Measurements from ENCODE around the gene PALM. TPM values are rescaled to one million over a fixed set of nuclear protein-coding genes. Genes with fewer than 3 reads are reported as not detected.
"Not testable (repeated sequence)": the region's sequence is repeated elsewhere in the genome, so short reads cannot be mapped to it uniquely, and the experiment has no call there.

PALM gene
- total RNA-seq, 1 donor from 2014 or later, result not detected

DNA sequence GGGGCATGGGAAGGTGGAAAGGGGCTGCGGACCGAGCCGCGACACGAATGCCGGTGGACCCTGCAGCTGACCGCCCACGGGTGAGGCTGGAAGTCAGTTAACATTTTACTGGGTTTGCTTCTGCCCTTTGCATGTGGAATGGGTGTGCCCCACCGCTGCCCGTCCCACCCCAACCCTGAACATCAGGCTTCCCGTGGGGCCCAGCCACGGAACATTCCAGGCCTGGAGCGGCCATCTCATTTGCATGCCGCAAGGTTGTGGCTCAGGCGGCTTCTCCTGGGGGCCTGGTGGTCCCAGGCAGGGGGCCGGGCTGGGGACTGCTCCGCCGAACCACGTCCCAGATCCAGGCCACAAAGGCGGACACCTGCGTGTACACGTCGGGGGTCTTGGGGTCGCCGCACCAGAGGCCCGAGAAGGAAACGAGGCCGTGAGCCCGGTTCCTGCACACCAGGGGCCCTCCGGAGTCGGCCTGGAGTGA lies 23.2 kb upstream of the PALM start:
- Mint-ChIP-seq H3K4me1 (ENCODE audit: low read depth) (peaks cover 1% of the 10 kb centered on the region), H3K4me3 (ENCODE audit: low read depth) (no peak overlapping the region), H3K36me3 (ENCODE audit: low read depth) (no peaks in the 10 kb centered on the region), H3K27me3 (ENCODE audit: low read depth) (no peaks in the 10 kb centered on the region), H3K9me3 (no peaks in the 10 kb centered on the region), H3K27ac (no peak overlapping the region)
- DNase-seq (ENCODE audit: low spot score), result no peak
- intact Hi-C loops (cut with micrococcal nuclease), result no loop called here

DNA sequence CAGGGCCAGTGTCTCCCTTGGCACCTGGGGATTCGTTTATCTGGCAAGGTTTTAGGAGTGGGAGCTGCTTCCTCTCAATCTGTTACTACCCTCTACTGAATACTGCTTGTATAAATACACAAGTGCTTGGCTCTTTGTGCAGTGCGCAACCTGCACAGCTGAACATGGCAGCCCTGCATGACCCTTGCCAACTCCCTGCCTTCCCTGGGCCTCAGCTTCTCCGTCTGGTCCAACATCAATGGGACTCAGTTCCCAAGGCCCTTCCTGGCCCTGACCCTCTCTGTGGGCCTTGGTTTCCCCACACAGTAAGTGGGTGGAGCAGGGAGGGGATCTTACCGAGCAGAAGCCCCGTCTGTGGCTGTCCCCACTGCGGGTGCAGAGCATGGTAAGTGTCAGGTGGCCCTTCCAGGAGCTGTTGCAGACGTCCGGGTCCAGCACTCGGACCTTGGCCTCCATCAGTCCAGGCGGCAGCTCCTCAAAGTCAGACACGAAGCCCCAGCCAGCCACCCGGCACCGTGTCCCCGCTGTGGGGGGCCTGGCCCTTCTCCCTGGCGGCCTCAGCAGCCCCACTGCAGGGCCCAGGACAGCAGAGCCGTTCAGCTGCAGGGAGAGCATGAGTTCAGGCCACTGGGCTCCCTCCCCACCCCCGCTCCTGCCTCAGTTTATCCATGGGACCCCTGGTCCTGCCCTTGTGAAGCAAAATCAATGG lies 22.0 kb upstream of the PALM start:
- no peak overlapping the region for H3K4me3 Mint-ChIP-seq (ENCODE audit: low read depth)
- intact Hi-C loops (cut with micrococcal nuclease), result no loop called here
- no peaks in the 10 kb centered on the region for H3K27me3 Mint-ChIP-seq (ENCODE audit: low read depth)
- DNase-seq (ENCODE audit: low spot score), result no peak
- no peaks in the 10 kb centered on the region for H3K9me3 Mint-ChIP-seq
- no peaks in the 10 kb centered on the region for H3K4me1 Mint-ChIP-seq (ENCODE audit: low read depth)
- no peak overlapping the region for H3K27ac Mint-ChIP-seq
- H3K36me3 Mint-ChIP-seq (ENCODE audit: low read depth), result no peaks in the 10 kb centered on the region

DNA sequence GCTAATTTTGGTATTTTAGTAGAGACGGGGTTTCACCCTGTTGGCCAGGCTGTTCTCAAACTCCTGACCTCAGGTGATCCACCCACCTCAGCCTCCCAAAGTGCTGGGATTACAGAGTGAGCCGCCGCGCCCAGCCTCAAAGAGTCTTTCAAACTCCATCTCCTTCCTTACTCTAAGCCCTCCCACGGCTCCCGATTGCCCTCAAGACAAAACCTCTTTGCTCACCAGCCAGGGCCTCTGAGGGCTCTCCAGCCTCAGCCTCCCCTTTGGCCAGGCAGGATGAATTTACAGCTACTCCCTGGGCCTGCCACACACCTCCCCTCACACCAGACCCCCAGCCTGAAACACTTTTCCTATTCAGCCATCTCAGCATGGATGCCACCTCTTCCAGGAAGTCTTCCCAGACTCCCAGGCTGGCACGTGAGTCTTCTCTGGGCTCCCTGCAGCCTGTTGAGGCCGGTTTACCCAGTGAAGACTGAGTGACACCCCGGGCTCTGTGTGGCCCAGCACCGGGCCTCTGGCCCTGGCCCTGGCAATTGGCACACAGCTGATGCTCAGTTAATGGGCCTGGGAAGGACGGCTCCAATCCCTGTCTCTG lies 21.1 kb upstream of the PALM start:
- DNase-seq (ENCODE audit: low spot score), result no peak
- H3K4me3 Mint-ChIP-seq (ENCODE audit: low read depth), result no peak overlapping the region
- intact Hi-C loops (cut with micrococcal nuclease), result no loop called here

GRCh38 chr19:688214-688613 lies 20.5 kb upstream of the PALM start:
- intact Hi-C loops (cut with micrococcal nuclease), result no loop called here
- H3K27me3 Mint-ChIP-seq (ENCODE audit: low read depth), result no peaks in the 10 kb centered on the region
- no peak for DNase-seq (ENCODE audit: low spot score)
- no peak overlapping the region for H3K27ac Mint-ChIP-seq
- H3K9me3 Mint-ChIP-seq, result no peaks in the 10 kb centered on the region
- no peaks in the 10 kb centered on the region for H3K36me3 Mint-ChIP-seq (ENCODE audit: low read depth)
- no peak overlapping the region for H3K4me3 Mint-ChIP-seq (ENCODE audit: low read depth)
- H3K4me1 Mint-ChIP-seq (ENCODE audit: low read depth), result no peaks in the 10 kb centered on the region

More for the DNA sequence above, 21.1 kb upstream of the PALM start:
- Mint-ChIP-seq H3K36me3 (ENCODE audit: low read depth) (no peaks in the 10 kb centered on the region), H3K4me1 (ENCODE audit: low read depth) (no peaks in the 10 kb centered on the region), H3K9me3 (no peaks in the 10 kb centered on the region), H3K27me3 (ENCODE audit: low read depth) (no peaks in the 10 kb centered on the region), H3K27ac (no peak overlapping the region)

- Mint-ChIP-seq H3K4me1 (ENCODE audit: low read depth) (no peaks in the 10 kb centered on the region), H3K27ac (no peak overlapping the region), H3K4me3 (ENCODE audit: low read depth) (no peak overlapping the region), H3K9me3 (no peaks in the 10 kb centered on the region), H3K36me3 (ENCODE audit: low read depth) (no peaks in the 10 kb centered on the region), H3K27me3 (ENCODE audit: low read depth) (no peaks in the 10 kb centered on the region)
- no peak for DNase-seq (ENCODE audit: low spot score)
- intact Hi-C loops (cut with micrococcal nuclease), result no loop called here
Observed at GRCh38 chr19:688992-689391, 19.7 kb upstream of the PALM start.

DNA sequence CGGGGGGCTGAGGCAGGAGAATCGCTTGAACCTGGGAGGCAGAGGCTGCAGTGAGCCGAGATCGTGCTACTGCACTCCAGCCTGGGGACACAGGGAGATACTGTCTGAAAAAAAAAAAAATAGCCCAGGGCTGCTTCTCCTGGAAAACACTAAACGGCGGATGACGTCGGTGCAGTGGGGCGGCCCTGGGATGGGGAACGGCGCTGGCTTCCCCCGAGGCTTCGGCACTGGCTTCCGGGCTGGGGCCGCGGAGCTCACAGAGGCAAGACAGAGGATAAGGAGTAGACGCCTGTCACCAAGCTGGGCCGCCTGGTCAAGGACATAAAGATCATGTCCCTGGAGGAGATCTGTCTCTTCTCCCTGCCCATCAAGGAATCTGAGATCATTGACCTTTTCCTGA lies 18.5 kb upstream of the PALM start:
- no peak overlapping the region for H3K4me3 Mint-ChIP-seq (ENCODE audit: low read depth)
- DNase-seq (ENCODE audit: low spot score), result no peak
- H3K27ac Mint-ChIP-seq, result no peak overlapping the region
- H3K9me3 Mint-ChIP-seq, result no peaks in the 10 kb centered on the region
- H3K27me3 Mint-ChIP-seq (ENCODE audit: low read depth), result peaks cover 6% of the 10 kb centered on the region
- intact Hi-C loops (cut with micrococcal nuclease), result no loop called here
- H3K36me3 Mint-ChIP-seq (ENCODE audit: low read depth), result no peaks in the 10 kb centered on the region
- H3K4me1 Mint-ChIP-seq (ENCODE audit: low read depth), result no peaks in the 10 kb centered on the region

DNA sequence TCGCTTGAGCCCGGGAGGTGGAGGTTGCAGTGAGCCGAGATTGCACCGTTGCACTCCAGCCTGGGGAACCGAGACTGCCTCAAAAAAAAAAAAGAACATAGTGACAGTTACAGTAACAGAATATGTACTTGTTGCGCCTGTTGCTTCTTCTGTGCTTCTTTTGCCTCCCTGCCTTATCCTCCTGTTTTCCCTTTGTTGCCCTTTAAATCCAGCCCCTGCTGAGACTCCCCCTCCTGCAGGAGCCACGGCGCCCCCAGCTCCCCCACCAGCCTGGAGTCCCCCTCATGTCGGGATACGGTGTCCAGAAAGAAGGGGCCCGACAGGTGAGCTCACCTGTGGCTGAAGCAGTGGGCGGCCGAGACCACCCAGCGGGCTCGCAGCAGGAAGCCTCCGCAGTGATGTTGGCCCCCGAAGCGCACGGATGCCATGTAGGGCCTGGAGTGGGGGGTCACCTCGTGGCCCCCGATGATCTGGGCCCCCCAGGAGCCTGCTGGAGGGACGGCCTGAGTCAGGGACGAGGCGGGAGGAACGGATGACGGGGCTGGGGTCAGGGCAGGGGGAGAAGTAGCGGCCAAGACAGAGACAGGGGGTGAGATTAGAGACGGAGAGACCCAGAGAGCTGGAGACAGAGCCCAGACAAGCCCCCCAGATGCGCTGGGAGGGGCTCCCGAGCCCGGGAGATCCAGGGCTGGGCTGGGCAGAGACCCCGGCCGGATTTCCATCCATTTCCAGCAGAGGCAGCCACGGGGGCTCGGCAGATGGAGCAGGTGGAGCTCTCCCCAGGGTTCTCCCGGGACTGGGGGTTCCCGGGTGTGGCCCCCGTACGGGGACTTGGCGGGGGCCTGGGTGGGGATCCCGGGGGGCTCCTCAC lies 14.0 kb upstream of the PALM start:
- Mint-ChIP-seq H3K9me3 (no peaks in the 10 kb centered on the region), H3K27me3 (ENCODE audit: low read depth) (peaks cover 10% of the 10 kb centered on the region), H3K4me1 (ENCODE audit: low read depth) (no peaks in the 10 kb centered on the region), H3K36me3 (ENCODE audit: low read depth) (no peaks in the 10 kb centered on the region), H3K27ac (no peak overlapping the region), H3K4me3 (ENCODE audit: low read depth) (no peak overlapping the region)
- DNase-seq (ENCODE audit: low spot score), result no peak
- intact Hi-C loops (cut with micrococcal nuclease), result no loop called here

DNA sequence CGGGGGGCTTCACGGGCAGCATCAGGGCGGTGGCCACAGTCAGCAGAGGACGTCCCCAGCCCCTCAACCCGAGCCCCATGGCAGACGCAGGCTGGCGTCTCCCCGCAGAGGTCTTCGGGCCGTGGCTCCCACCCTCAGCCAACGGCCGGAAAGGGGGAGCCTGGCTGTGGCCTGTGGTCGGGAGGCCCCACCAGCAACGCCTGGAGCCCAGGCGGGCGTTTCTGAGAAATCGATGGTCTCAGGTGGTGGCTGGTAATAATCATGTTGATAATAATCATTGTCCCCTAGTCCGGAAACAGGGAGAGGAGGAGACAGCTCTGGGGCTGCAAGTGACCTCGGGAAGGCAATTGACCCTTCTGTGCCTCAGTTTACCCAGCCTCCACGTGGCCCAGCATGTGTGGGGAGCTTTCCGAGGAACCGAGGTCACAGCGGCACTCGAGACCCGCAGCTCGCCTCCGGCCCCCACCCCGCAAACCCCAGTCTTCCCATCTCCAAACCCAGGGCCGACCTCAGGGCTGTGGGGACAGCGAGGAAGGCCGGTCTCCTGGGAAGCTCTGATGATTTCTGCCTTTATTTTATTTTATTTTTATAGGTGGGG lies 13.3 kb upstream of the PALM start, which contains the start of gene PRSS57:
PRSS57 (minus strand) TSS at position 101 of the 598 bp plus-strand sequence; CDS start at position 79, 22 bp downstream.
- intact Hi-C loops (cut with micrococcal nuclease), result no loop called here
- no peaks in the 10 kb centered on the region for H3K36me3 Mint-ChIP-seq (ENCODE audit: low read depth)
- H3K4me3 Mint-ChIP-seq (ENCODE audit: low read depth), result no peak within 1 kb of the TSS
- H3K27me3 Mint-ChIP-seq (ENCODE audit: low read depth), result peaks cover 10% of the 10 kb centered on the region
- H3K4me1 Mint-ChIP-seq (ENCODE audit: low read depth), result no peaks in the 10 kb centered on the region
- H3K9me3 Mint-ChIP-seq, result no peaks in the 10 kb centered on the region
- H3K27ac Mint-ChIP-seq, result no peak within 1 kb of the TSS
- DNase-seq (ENCODE audit: low spot score), result no peak

DNA sequence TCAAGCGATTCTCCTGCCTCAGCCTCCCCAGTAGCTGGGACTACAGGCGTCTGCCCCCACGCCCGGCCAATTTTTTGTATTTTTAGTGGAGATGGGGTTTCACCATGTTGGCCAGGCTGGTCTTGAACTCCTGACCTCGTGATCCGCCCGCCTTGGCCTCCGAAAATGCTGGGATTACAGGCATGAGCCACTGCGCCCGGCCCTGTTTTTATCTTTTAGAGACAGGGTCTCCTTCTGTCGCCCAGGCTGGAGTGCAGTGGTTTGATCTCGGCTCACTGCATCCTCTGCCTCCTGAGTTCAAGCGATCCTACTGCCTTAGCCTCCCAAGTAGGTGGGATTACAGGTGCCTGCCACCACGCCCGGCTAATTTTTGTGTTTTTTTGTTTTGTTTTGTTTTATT lies 10.2 kb upstream of the PALM start:
- DNase-seq (ENCODE audit: low spot score); H3K27me3 Mint-ChIP-seq (ENCODE audit: low read depth); H3K9me3 Mint-ChIP-seq; H3K27ac Mint-ChIP-seq; H3K36me3 Mint-ChIP-seq (ENCODE audit: low read depth); intact Hi-C loops (cut with micrococcal nuclease); H3K4me1 Mint-ChIP-seq (ENCODE audit: low read depth); H3K4me3 Mint-ChIP-seq (ENCODE audit: low read depth): not testable (repeated sequence)

DNA sequence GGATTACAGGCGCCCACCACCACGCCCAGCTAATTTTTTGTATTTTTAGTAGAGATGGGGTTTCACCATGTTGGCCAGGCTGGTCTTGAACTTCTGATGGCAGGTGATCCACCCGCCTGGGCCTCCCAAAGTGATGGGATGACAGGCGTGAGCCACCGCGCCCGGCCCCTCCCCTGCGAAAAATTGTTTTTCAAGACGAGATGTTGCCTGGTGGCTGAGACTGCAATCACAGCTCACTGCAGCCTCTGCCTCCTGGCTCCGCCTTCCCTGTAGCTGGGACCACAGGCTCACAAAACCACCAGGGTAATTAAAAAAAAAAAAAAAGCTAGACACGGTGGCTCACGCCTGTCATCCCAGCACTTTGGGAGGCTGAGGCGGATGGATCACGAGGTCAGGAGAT lies 8.8 kb upstream of the PALM start:
- H3K27me3 Mint-ChIP-seq (ENCODE audit: low read depth); H3K36me3 Mint-ChIP-seq (ENCODE audit: low read depth); H3K9me3 Mint-ChIP-seq; H3K27ac Mint-ChIP-seq; DNase-seq (ENCODE audit: low spot score); intact Hi-C loops (cut with micrococcal nuclease); H3K4me3 Mint-ChIP-seq (ENCODE audit: low read depth); H3K4me1 Mint-ChIP-seq (ENCODE audit: low read depth): not testable (repeated sequence)

DNA sequence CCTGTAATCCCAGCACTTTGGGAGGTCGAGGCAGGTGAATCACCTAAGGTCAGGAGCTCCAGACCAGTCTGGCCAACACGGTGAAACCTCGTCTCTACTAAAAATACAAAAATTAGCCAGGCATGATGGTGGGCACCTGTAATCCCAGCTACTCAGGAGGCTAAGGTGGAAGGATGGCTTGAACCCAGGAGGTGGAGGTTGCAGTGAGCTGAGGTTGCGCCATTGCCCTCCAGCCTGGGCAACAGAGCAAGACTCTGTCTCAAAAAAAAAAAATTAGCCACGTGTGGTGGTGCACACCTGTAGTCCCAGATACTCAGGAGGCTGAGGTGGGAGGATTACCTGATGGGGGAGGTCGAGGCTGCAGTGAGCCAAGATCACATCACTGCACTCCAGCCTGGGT lies 5.9 kb upstream of the PALM start:
- DNase-seq (ENCODE audit: low spot score); H3K9me3 Mint-ChIP-seq; H3K27ac Mint-ChIP-seq; intact Hi-C loops (cut with micrococcal nuclease); H3K36me3 Mint-ChIP-seq (ENCODE audit: low read depth); H3K4me1 Mint-ChIP-seq (ENCODE audit: low read depth): not testable (repeated sequence)
- H3K4me3 Mint-ChIP-seq (ENCODE audit: low read depth), result peak overlapping the region; percentile 11
- H3K27me3 Mint-ChIP-seq (ENCODE audit: low read depth), result peaks cover 14% of the 10 kb centered on the region

GRCh38 chr19:703329-703650 lies 5.4 kb upstream of the PALM start:
- intact Hi-C loops (cut with micrococcal nuclease), result no loop called here
- H3K4me1 Mint-ChIP-seq (ENCODE audit: low read depth), result peaks cover 2% of the 10 kb centered on the region
- no peaks in the 10 kb centered on the region for H3K9me3 Mint-ChIP-seq
- no peak for DNase-seq (ENCODE audit: low spot score)
- no peaks in the 10 kb centered on the region for H3K36me3 Mint-ChIP-seq (ENCODE audit: low read depth)
- peak overlapping the region; percentile 11 for H3K4me3 Mint-ChIP-seq (ENCODE audit: low read depth)
- H3K27me3 Mint-ChIP-seq (ENCODE audit: low read depth), result peaks cover 18% of the 10 kb centered on the region
- no peak overlapping the region for H3K27ac Mint-ChIP-seq

Data from activated T-helper 2 cell treated with anti-CD3 and anti-CD28 coated beads, Interferon-gamma antibody, Interleukin-2, Interleukin-4, amounts not matched to agents 10 μg/mL and 5 μg/mL and 100 μg/mL, durations not matched to agents 14 hours and 24 hours and 36 hours (primary cell).